ENCODE measurements around the gene GNA12.
A peak's percentile ranks its signal among the peaks of the same experiment; 100 is the strongest.
"Not testable (repeated sequence)": the region's sequence is repeated elsewhere in the genome, so short reads cannot be mapped to it uniquely, and the experiment has no call there.

GNA12 gene

GRCh38 chr7:2864204-2864985 is 20.3 kb upstream of the GNA12 start:
- peak in 1 of 2 donors; percentile 11 for DNase-seq

GRCh38 chr7:2863461-2864066 is 19.5 kb upstream of the GNA12 start:
- DNase-seq = peak; percentile 75 to 82

- peak; percentile 16 to 24 for DNase-seq
Measured at GRCh38 chr7:2862831-2863361, 18.8 kb upstream of the GNA12 start.

- DNase-seq = no peak
Measured at GRCh38 chr7:2861509-2861908, 17.4 kb upstream of the GNA12 start.

- no peak for DNase-seq
Measured at GRCh38 chr7:2860627-2861133, 16.6 kb upstream of the GNA12 start.

GRCh38 chr7:2859952-2860351 is 15.8 kb upstream of the GNA12 start:
- no peak for DNase-seq

GRCh38 chr7:2858621-2859020 is 14.5 kb upstream of the GNA12 start:
- DNase-seq = no peak

- DNase-seq = no peak
Measured at GRCh38 chr7:2856388-2857169, 12.5 kb upstream of the GNA12 start.

- DNase-seq = no peak
Measured at GRCh38 chr7:2855386-2855785, 11.3 kb upstream of the GNA12 start.

GRCh38 chr7:2853552-2853951 is 9.4 kb upstream of the GNA12 start:
- not testable (repeated sequence) for DNase-seq

GRCh38 chr7:2853147-2853546 is 9.0 kb upstream of the GNA12 start:
- no peak for DNase-seq

GRCh38 chr7:2851497-2851896 is 7.4 kb upstream of the GNA12 start:
- DNase-seq = peak in 1 of 2 donors; percentile 17

- DNase-seq = peak in 1 of 2 donors; percentile 25
Measured at GRCh38 chr7:2849941-2850766, 6.0 kb upstream of the GNA12 start.

GRCh38 chr7:2845034-2845592 is 1.0 kb upstream of the GNA12 start:
- no peak for DNase-seq

- peak; percentile 23 to 42 for DNase-seq
Measured at GRCh38 chr7:2843711-2844152, 376 bp downstream of the GNA12 start.

GRCh38 chr7:2843191-2843685 is 870 bp downstream of the GNA12 start:
- no peak for DNase-seq

- DNase-seq = no peak
Measured at GRCh38 chr7:2841907-2842306, 2.2 kb downstream of the GNA12 start.

GRCh38 chr7:2840458-2840857 is 3.6 kb downstream of the GNA12 start:
- DNase-seq = no peak

- DNase-seq = peak in 1 of 2 donors; percentile 31
Measured at GRCh38 chr7:2838873-2839578, 5.1 kb downstream of the GNA12 start.

GRCh38 chr7:2838451-2838850 is 5.7 kb downstream of the GNA12 start:
- no peak for DNase-seq

- no peak for DNase-seq
Measured at GRCh38 chr7:2837496-2837895, 6.6 kb downstream of the GNA12 start.
